ENCODE measurements around the gene PCDHGC5.

The PCDHGC5 gene

GRCh38 chr5:141519605-141520565, 31.0 kb downstream of the PCDHGC5 start:
- Histone ChIP-seq H3K9me3 (ENCODE audit: control insufficient read depth, insufficient read depth, low read length) (no peaks in the 10 kb centered on the region), H3K4me1 (ENCODE audit: control insufficient read depth, insufficient read depth, low read length) (peaks cover 3% of the 10 kb centered on the region; the same call in 1 of the 2 replicates), H3K4me3 (ENCODE audit: low read length) (no peak overlapping the region), H3K36me3 (ENCODE audit: control insufficient read depth, insufficient read depth, low read length) (peaks cover 7% of the 10 kb centered on the region; the same call in 1 of the 2 replicates), H3K27ac (ENCODE audit: low read length) (no peak overlapping the region), H3K27me3 (ENCODE audit: control insufficient read depth, insufficient read depth, low read length) (no peaks in the 10 kb centered on the region)
- whole genome bisulfite sequencing (ENCODE audit: insufficient coverage, insufficient read length), result no CpG with 5 or more reads among the region's 3 CpGs
- DNase-seq (ENCODE audit: low read depth, low spot score), result no peak

- Histone ChIP-seq H3K9me3 (ENCODE audit: control insufficient read depth, insufficient read depth, low read length) (no peaks in the 10 kb centered on the region), H3K27ac (ENCODE audit: low read length) (no peak overlapping the region), H3K4me3 (ENCODE audit: low read length) (no peak overlapping the region), H3K36me3 (ENCODE audit: control insufficient read depth, insufficient read depth, low read length) (peaks cover 8% of the 10 kb centered on the region; the same call in 1 of the 2 replicates), H3K4me1 (ENCODE audit: control insufficient read depth, insufficient read depth, low read length) (no peaks in the 10 kb centered on the region), H3K27me3 (ENCODE audit: control insufficient read depth, insufficient read depth, low read length) (no peaks in the 10 kb centered on the region)
- no CpG with 5 or more reads among the region's 2 CpGs for WGBS (ENCODE audit: insufficient coverage, insufficient read length)
- no peak for DNase-seq (ENCODE audit: low read depth, low spot score)
Measured at GRCh38 chr5:141521244-141521781, 32.4 kb downstream of the PCDHGC5 start.

GRCh38 chr5:141522301-141522700, 33.4 kb downstream of the PCDHGC5 start:
- no peak for DNase-seq (ENCODE audit: low read depth, low spot score)
- H3K4me1 ChIP-seq (ENCODE audit: control insufficient read depth, insufficient read depth, low read length), result no peaks in the 10 kb centered on the region
- H3K27me3 ChIP-seq (ENCODE audit: control insufficient read depth, insufficient read depth, low read length), result no peaks in the 10 kb centered on the region
- H3K9me3 ChIP-seq (ENCODE audit: control insufficient read depth, insufficient read depth, low read length), result no peaks in the 10 kb centered on the region
- no peak overlapping the region for H3K4me3 ChIP-seq (ENCODE audit: low read length)
- WGBS (ENCODE audit: insufficient coverage, insufficient read length), result no CpG with 5 or more reads among the region's 2 CpGs
- no peak overlapping the region for H3K27ac ChIP-seq (ENCODE audit: low read length)
- peaks cover 7% of the 10 kb centered on the region; the same call in 1 of the 2 replicates for H3K36me3 ChIP-seq (ENCODE audit: control insufficient read depth, insufficient read depth, low read length)

GRCh38 chr5:141523991-141524390, 35.1 kb downstream of the PCDHGC5 start:
- Histone ChIP-seq H3K4me1 (ENCODE audit: control insufficient read depth, insufficient read depth, low read length) (no peaks in the 10 kb centered on the region), H3K36me3 (ENCODE audit: control insufficient read depth, insufficient read depth, low read length) (peaks cover 15% of the 10 kb centered on the region; the same call in 1 of the 2 replicates), H3K27ac (ENCODE audit: low read length) (no peak overlapping the region), H3K9me3 (ENCODE audit: control insufficient read depth, insufficient read depth, low read length) (no peaks in the 10 kb centered on the region), H3K27me3 (ENCODE audit: control insufficient read depth, insufficient read depth, low read length) (no peaks in the 10 kb centered on the region), H3K4me3 (ENCODE audit: low read length) (no peak overlapping the region)
- no CpG with 5 or more reads among the region's 8 CpGs for WGBS (ENCODE audit: insufficient coverage, insufficient read length)
- DNase-seq (ENCODE audit: low read depth, low spot score), result no peak

- DNase-seq (ENCODE audit: low read depth, low spot score), result peak; percentile 99
- H3K27ac ChIP-seq (ENCODE audit: low read length), result no peak overlapping the region
- no peaks in the 10 kb centered on the region for H3K4me1 ChIP-seq (ENCODE audit: control insufficient read depth, insufficient read depth, low read length)
- H3K36me3 ChIP-seq (ENCODE audit: control insufficient read depth, insufficient read depth, low read length), result peaks cover 19% of the 10 kb centered on the region; the same call in 1 of the 2 replicates
- no peak overlapping the region for H3K4me3 ChIP-seq (ENCODE audit: low read length)
- H3K9me3 ChIP-seq (ENCODE audit: control insufficient read depth, insufficient read depth, low read length), result no peaks in the 10 kb centered on the region
- no CpG with 5 or more reads among the region's 12 CpGs for WGBS (ENCODE audit: insufficient coverage, insufficient read length)
- no peaks in the 10 kb centered on the region for H3K27me3 ChIP-seq (ENCODE audit: control insufficient read depth, insufficient read depth, low read length)
Measured at GRCh38 chr5:141524604-141525597, 36.0 kb downstream of the PCDHGC5 start.

- H3K27ac ChIP-seq (ENCODE audit: low read length), result no peak overlapping the region
- peaks cover 19% of the 10 kb centered on the region; the same call in 1 of the 2 replicates for H3K36me3 ChIP-seq (ENCODE audit: control insufficient read depth, insufficient read depth, low read length)
- WGBS (ENCODE audit: insufficient coverage, insufficient read length), result no CpG with 5 or more reads among the region's 7 CpGs
- no peaks in the 10 kb centered on the region for H3K27me3 ChIP-seq (ENCODE audit: control insufficient read depth, insufficient read depth, low read length)
- no peak for DNase-seq (ENCODE audit: low read depth, low spot score)
- H3K4me3 ChIP-seq (ENCODE audit: low read length), result no peak overlapping the region
- no peaks in the 10 kb centered on the region for H3K9me3 ChIP-seq (ENCODE audit: control insufficient read depth, insufficient read depth, low read length)
- H3K4me1 ChIP-seq (ENCODE audit: control insufficient read depth, insufficient read depth, low read length), result no peaks in the 10 kb centered on the region
Measured at GRCh38 chr5:141525653-141526052, 36.8 kb downstream of the PCDHGC5 start.

- no CpG with 5 or more reads among the region's 1 CpG for WGBS (ENCODE audit: insufficient coverage, insufficient read length)
- no peaks in the 10 kb centered on the region for H3K27me3 ChIP-seq (ENCODE audit: control insufficient read depth, insufficient read depth, low read length)
- no peaks in the 10 kb centered on the region for H3K4me1 ChIP-seq (ENCODE audit: control insufficient read depth, insufficient read depth, low read length)
- H3K36me3 ChIP-seq (ENCODE audit: control insufficient read depth, insufficient read depth, low read length), result peaks cover 19% of the 10 kb centered on the region; the same call in 1 of the 2 replicates
- no peaks in the 10 kb centered on the region for H3K9me3 ChIP-seq (ENCODE audit: control insufficient read depth, insufficient read depth, low read length)
- H3K27ac ChIP-seq (ENCODE audit: low read length), result no peak overlapping the region
- DNase-seq (ENCODE audit: low read depth, low spot score), result no peak
- H3K4me3 ChIP-seq (ENCODE audit: low read length), result no peak overlapping the region
Measured at GRCh38 chr5:141527426-141527825, 38.5 kb downstream of the PCDHGC5 start.

- Histone ChIP-seq H3K4me1 (ENCODE audit: control insufficient read depth, insufficient read depth, low read length) (no peaks in the 10 kb centered on the region), H3K27me3 (ENCODE audit: control insufficient read depth, insufficient read depth, low read length) (no peaks in the 10 kb centered on the region), H3K9me3 (ENCODE audit: control insufficient read depth, insufficient read depth, low read length) (no peaks in the 10 kb centered on the region), H3K4me3 (ENCODE audit: low read length) (no peak overlapping the region), H3K27ac (ENCODE audit: low read length) (no peak overlapping the region), H3K36me3 (ENCODE audit: control insufficient read depth, insufficient read depth, low read length) (peaks cover 19% of the 10 kb centered on the region; the same call in 1 of the 2 replicates)
- no CpG with 5 or more reads among the region's 11 CpGs for WGBS (ENCODE audit: insufficient coverage, insufficient read length)
- DNase-seq (ENCODE audit: low read depth, low spot score), result no peak
Measured at GRCh38 chr5:141528291-141528984, 39.6 kb downstream of the PCDHGC5 start.

- H3K27me3 ChIP-seq (ENCODE audit: control insufficient read depth, insufficient read depth, low read length), result no peaks in the 10 kb centered on the region
- H3K36me3 ChIP-seq (ENCODE audit: control insufficient read depth, insufficient read depth, low read length), result peaks cover 19% of the 10 kb centered on the region; the same call in 1 of the 2 replicates
- no peak overlapping the region for H3K4me3 ChIP-seq (ENCODE audit: low read length)
- WGBS (ENCODE audit: insufficient coverage, insufficient read length), result no CpG with 5 or more reads among the region's 5 CpGs
- H3K27ac ChIP-seq (ENCODE audit: low read length), result no peak overlapping the region
- no peak for DNase-seq (ENCODE audit: low read depth, low spot score)
- no peaks in the 10 kb centered on the region for H3K4me1 ChIP-seq (ENCODE audit: control insufficient read depth, insufficient read depth, low read length)
- no peaks in the 10 kb centered on the region for H3K9me3 ChIP-seq (ENCODE audit: control insufficient read depth, insufficient read depth, low read length)
Measured at GRCh38 chr5:141529002-141529401, 40.1 kb downstream of the PCDHGC5 start.

Measured in iPS DF 6.9 (cell line).